K562 (cell line): Measurements from ENCODE around the gene MYMX. TPM values are rescaled to one million over a fixed set of nuclear protein-coding genes. Genes with fewer than 3 reads are reported as not detected.
A peak's percentile ranks its signal among the peaks of the same experiment; 100 is the strongest.

Source experiments
- CTBP1 ChIP-seq: fragments of 450-650 bp; IDR thresholded peaks from 2 replicates; pipeline ENCODE4 v1.6.1; 2016; ENCODE audit warnings: borderline replicate concordance
- ELF2 ChIP-seq: fragments of 250-450 bp; sonication (Bioruptor Pico); IDR thresholded peaks from 2 replicates; pipeline ENCODE4 v1.5.0; 2021; ENCODE audit warnings: mild to moderate bottlenecking
- FOXA1 ChIP-seq: fragments of 450-650 bp; IDR thresholded peaks from 2 replicates; pipeline ENCODE4 v1.6.1; 2016; ENCODE audit warnings: mild to moderate bottlenecking, borderline replicate concordance
- HSF4 ChIP-seq: fragments of 250-450 bp; sonication (Bioruptor Pico); IDR thresholded peaks from 2 replicates; pipeline ENCODE4 v2.1.2; 2022; ENCODE audit warnings: mild to moderate bottlenecking, moderate library complexity, borderline replicate concordance
- KDM4B ChIP-seq, 2 experiments: fragments of 450-650 bp in 1 of 2; sonication (generic) in 1 of 2; IDR thresholded peaks; 2 replicates each; pipeline ENCODE4 v1.6.1; 2016 to 2017; ENCODE audit warnings: borderline replicate concordance in 2 of 2, antibody characterized with exemption in 1 of 2, low read depth in 1 of 2, mild to moderate bottlenecking in 1 of 2
- LCOR ChIP-seq: sonication (generic); formaldehyde crosslinking; IDR thresholded peaks from 2 replicates; pipeline ENCODE4 v1.8.0; 2022; ENCODE audit warnings: mild to moderate bottlenecking, missing genetic modification reagents
- MAFF ChIP-seq: IDR thresholded peaks from 2 replicates; pipeline ENCODE4 v1.6.1; 2012; ENCODE audit warnings: low read length, improper control_type of control experiment
- NCOA1 ChIP-seq: fragments of 450-650 bp; IDR thresholded peaks from 2 replicates; pipeline ENCODE4 v1.6.1; 2016; ENCODE audit warnings: low read depth
- NEUROD1 ChIP-seq: fragments of 150-350 bp; IDR thresholded peaks from 2 replicates; pipeline ENCODE4 v1.6.1; 2014; ENCODE audit warnings: borderline replicate concordance, low read length, low read depth; ENCODE audit not compliant: partially characterized antibody
- NR1H2 ChIP-seq: sonication (generic); formaldehyde crosslinking; IDR thresholded peaks from 2 replicates; pipeline ENCODE4 v1.4.0; 2020; ENCODE audit warnings: mild to moderate bottlenecking, missing genetic modification reagents
- NR3C1 ChIP-seq: sonication (generic); formaldehyde crosslinking; IDR thresholded peaks from 2 replicates; pipeline ENCODE4 v1.8.1; 2022; ENCODE audit warnings: missing genetic modification reagents
- POLR2AphosphoS2 ChIP-seq: IDR thresholded peaks from 2 replicates; pipeline ENCODE4 v1.6.1; 2012; ENCODE audit warnings: low read length, improper control_type of control experiment
- PRPF4 ChIP-seq: fragments of 200-400 bp; formaldehyde crosslinking; IDR thresholded peaks from one replicate; pipeline ENCODE4 v1.6.1; 2017; ENCODE audit warnings: low read length, low read depth, mild to moderate bottlenecking; ENCODE audit not compliant: insufficient read depth, poor library complexity, severe bottlenecking
- SIN3B ChIP-seq: fragments of 450-650 bp; IDR thresholded peaks from 2 replicates; pipeline ENCODE4 v1.6.1; 2017; ENCODE audit warnings: low read depth, mild to moderate bottlenecking, moderate library complexity
- SMC3 ChIP-seq: conservative IDR thresholded peaks from 2 replicates; pipeline ENCODE4 v1.6.1; 2011; ENCODE audit warnings: low read depth, low read length, improper control_type of control experiment; ENCODE audit not compliant: insufficient read depth
- SRSF3 ChIP-seq: fragments of 200-400 bp; formaldehyde crosslinking; IDR thresholded peaks from 2 replicates; pipeline ENCODE4 v1.6.1; 2016; ENCODE audit warnings: mild to moderate bottlenecking, low read length, moderate library complexity; ENCODE audit not compliant: insufficient read depth
- XRCC4 ChIP-seq: IDR thresholded peaks from one replicate; pipeline ENCODE4 v1.6.1; 2011; ENCODE audit not compliant: insufficient read depth, insufficient read length; ENCODE audit errors: extremely low read depth
- ZNF134 ChIP-seq: fragments of 250-450 bp; sonication (Bioruptor Pico); conservative IDR thresholded peaks from 2 replicates; pipeline ENCODE4 v1.4.0; 2020
- ZNF184 ChIP-seq: sonication (generic); formaldehyde crosslinking; IDR thresholded peaks from 2 replicates; pipeline ENCODE4 v1.5.0; 2020; ENCODE audit warnings: missing genetic modification reagents
- polyA plus RNA-seq, 8 experiments: library from polyadenylated mRNA; depleted of rRNA in 4 of 8; stranded (reverse) in 5 of 8; unstranded in 3 of 8; fragments of >200 nt; fragmentation: Nextera tagmentation in 2 of 8; fragmentation: Illumina TruSeq in 1 of 8; extraction: Ambion mirVana in 2 of 8; extraction: Trizol in 1 of 8; gene quantifications; 2 replicates each; pipeline versions ENCODE4 v1.2.1 to v1.2.3, GENCODE V29; 2011 to 2014; ENCODE audit warnings: inconsistent platforms in 1 of 8, missing spikeins in 1 of 8
- total RNA-seq, 7 experiments: library from RNA; depleted of rRNA in 6 of 7; stranded (reverse); fragments of >200 nt in 6 of 7; fragmentation: Illumina TruSeq in 2 of 7; extraction: Trizol in 2 of 7; gene quantifications; 2 replicates each; pipeline versions ENCODE4 v1.2.1 to v1.2.3, GENCODE V29; 2011 to 2021; ENCODE audit warnings: low replicate concordance in 1 of 7
- TF ChIP-seq, protein P1 (sequence below): fragments of 450-650 bp; formaldehyde crosslinking; IDR thresholded peaks from 2 replicates; pipeline ENCODE4 v1.4.0; 2020; ENCODE audit warnings: mild to moderate bottlenecking, moderate library complexity

The MYMX gene
- total and polyA plus RNA-seq, 9 of the 15 experiments (the other 6 are each of a cell fraction or from before 2014, with no cell fraction given), result 0.12 TPM; not detected in 8

DNA sequence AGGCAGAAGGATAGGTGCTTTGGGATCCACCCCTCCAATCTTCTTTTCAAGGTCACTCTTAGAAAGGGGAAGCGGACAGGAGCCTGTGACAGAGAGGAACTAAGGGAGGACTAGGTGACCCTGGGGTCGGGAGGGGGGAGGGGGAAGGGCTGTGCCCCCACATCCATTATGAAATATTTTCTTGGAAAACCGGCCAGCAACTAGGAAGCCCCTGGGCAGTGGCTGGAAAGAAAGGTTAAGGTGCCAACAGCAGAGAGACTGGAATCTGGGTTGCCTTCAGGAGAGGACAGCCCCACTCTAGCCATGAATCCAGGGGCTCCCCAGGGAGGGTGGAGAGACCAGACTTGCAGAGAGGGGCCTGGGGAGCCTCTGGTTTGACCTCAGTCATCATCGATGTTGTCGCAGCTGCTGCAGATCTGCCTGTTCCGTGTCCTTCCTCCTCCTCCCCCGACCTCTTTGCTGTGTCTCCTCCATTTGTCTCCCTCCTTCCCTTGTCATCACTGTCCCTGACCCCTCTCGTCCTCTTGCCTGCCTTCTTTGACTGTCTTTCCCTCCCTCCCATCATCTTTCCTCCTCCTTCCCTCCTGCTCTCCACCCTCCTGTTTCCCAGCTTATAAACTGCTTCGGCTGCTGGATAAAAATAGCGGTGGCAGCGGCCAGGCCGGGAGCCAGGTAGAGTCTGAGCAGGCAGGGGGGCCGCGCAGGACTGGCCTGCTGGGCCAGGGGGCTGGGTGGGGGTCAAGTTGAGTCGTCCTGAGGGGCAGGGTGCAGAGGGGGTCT, 9.8 kb downstream of the MYMX start (continued):
- TF ChIP-seq KDM4B (IDR thresholded peaks at IDR 0.05; ENCODE audit: borderline replicate concordance in 2 of 2, low read depth in 1 of 2) (no peak), NCOA1 (peak; percentile 61; the same call in 1 of the 2 replicates), SMC3 (0 out of 2 replicates have a peak, but pooled peaks have one; percentile 1), LCOR (no peak), HSF4 (CRISPR knock-in tag) (no peak), CTBP1 (no peak), ZNF184 (CRISPR knock-in tag) (no peak), ZNF134 (CRISPR knock-in tag) (no peak), SRSF3 (no peak), SIN3B (no peak), XRCC4 (no peak), MAFF (no peak), PRPF4 (no peak), POLR2AphosphoS2 (no peak), NEUROD1 (no peak), NR1H2 (CRISPR knock-in tag) (no peak), ELF2 (CRISPR knock-in tag) (no peak), FOXA1 (no peak), NR3C1 (no peak)
- TF ChIP-seq, protein P1, sequence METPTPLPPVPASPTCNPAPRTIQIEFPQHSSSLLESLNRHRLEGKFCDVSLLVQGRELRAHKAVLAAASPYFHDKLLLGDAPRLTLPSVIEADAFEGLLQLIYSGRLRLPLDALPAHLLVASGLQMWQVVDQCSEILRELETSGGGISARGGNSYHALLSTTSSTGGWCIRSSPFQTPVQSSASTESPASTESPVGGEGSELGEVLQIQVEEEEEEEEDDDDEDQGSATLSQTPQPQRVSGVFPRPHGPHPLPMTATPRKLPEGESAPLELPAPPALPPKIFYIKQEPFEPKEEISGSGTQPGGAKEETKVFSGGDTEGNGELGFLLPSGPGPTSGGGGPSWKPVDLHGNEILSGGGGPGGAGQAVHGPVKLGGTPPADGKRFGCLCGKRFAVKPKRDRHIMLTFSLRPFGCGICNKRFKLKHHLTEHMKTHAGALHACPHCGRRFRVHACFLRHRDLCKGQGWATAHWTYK (CRISPR knock-in tag), result no peak
